NCI-H748 treated with DMSO at 0.1 percent for 48 hours (cell line): ENCODE results near the gene ENPP7.

Experiments
- DNase-seq: peaks from one replicate; lab custom pipeline; 2025; lab: John Stamatoyannopoulos, UW

Gene ENPP7

DNA sequence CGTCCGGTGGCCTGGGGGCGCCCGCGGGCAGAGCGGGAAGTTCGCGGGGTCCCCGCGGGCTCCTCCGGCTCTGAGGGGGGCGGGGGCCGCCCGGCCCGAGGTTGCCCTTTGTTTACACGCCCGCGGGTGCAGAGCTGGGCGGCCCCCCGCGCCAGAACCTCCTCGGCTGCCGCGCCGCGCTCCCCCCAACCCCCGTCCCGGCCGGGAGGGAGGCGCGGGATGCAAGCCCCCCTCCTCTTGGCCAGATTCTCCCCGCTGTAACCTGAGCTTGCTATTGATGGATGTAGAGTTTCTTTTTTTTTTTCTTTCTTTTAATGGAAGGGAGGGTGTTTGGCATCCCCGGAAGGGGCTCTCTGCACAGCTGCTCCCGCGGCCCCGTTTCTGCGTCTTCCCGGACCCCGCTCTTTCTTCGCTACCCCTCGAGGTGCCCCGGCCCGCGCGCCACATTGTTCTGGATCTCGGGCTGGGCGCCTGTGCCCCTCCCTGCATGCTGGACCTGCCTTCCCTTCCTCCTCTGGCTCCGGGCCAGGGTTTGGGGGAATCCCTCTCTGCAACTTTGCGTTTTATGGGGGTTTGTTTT, 47.9 kb downstream of the ENPP7 start:
- no peak for DNase-seq

DNA sequence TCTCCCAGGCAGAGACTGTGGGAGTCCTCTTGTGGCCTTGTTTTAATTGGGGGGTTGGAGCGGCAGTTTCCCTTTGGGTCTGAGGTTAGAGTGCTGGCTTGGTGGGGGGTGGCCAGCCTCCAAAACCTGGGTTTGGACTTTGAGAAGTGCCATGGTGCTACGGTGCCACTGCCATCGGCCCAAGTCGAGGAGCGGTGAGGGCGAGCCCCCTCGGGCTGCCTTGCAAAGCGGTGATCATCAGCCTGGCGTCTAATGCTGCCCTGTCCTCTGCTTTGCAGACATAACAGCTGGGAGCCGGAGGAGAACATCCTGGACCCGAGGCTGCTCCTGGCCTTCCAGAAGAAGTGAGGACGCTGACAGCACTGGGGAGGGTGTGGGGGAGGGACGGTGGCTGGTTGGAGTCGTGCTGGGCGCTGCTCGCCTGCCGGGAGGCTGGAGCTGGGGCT, 48.4 kb downstream of the ENPP7 start:
- no peak for DNase-seq

- DNase-seq, result no peak
These were observed 49.1 kb downstream of the ENPP7 start for GRCh38 chr17:79779661-79780365.

- no peak for DNase-seq
These were observed 50.4 kb downstream of the ENPP7 start for GRCh38 chr17:79781012-79781650.

DNA sequence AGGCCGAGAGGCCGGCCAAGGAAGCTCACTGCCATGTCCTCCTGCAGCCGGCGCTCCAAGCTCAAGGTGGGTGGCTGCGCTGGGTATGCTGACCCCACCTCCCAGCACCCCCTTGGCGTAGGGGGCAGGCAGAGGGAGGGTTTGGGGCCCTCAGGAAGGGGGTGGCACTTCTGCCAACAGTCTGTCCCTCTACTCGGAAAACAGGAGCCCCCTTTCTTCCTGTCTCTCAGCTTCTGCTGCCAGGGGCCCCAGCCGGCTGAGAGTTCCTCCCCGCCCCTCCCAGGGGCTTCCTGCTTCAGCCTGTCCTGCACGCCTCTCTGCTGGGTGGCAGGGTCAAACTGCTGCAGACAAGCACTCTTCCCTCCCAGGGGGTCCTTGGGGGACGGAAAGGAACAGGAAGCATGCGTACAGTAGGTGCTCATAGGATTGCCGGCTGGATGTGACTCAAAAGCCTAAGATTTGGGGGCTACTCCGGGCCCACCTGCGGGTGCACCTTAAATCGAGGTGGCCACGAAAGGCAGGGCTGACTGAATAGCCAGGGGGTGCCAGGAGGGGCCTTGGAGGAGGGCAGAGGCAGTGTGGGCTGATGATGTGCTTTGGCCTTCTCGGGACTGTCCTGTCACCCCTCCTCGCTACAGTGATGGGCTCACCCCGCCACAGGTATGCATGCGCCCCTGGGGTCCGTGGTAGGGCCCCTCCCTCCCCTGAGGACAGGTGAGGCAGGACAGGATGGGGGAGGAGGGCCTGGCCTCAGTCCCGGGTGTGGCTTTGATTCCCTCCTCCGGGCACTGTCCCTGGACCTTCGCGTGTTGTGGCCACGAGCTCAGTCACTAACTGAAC, 51.2 kb downstream of the ENPP7 start:
- DNase-seq, result no peak

- DNase-seq, result no peak
These were observed 53.1 kb downstream of the ENPP7 start for GRCh38 chr17:79783891-79784290.

- DNase-seq, result no peak
These were observed 53.7 kb downstream of the ENPP7 start for GRCh38 chr17:79784353-79785016.

DNA sequence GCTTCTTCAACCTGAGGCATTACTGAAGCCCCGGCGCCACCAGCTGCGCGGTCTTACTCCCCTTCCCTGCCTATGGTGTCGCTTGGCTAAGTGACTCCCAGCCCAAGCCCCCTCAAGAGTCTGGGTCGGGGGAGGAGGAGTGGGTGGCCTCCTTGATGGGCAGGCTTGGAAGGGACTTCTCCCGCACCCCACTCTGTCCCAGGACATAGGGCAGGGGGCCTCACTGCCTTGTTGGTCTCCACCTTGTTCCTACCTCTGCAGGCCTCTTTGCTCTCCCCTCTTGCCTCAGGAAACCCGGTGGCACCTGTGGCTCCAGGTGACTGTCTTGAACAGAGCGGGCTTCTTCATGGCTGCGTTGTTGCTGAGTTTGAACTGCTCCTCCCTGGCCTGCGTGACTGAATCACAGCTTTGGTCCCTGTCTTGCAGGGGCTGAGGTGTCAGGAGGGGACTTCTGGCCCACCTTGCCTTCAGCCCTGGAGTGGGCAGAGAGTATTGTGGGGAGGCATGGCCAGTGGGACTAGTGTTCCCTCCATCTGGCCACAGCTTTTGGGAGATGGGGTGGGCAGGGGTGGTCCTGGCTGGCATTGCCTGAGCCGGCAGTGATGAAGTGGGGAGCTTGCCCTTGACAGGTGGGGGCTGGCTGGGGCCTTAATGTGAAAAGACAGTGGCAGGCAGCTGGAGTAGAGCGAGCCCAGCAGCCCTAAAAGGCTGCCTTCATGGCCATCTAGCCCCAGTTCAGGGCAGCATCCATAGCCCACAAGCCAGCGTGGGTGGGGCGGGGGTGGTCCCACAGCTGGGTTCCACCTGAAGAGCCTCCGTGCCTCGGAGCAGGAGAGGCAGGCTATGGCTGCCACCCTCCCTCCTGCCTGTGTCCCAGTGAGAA, 54.5 kb downstream of the ENPP7 start:
- no peak for DNase-seq

GRCh38 chr17:79785900-79786810, 55.4 kb downstream of the ENPP7 start:
- no peak for DNase-seq

- DNase-seq, result no peak
These were observed 56.3 kb downstream of the ENPP7 start for GRCh38 chr17:79786930-79787643.

GRCh38 chr17:79788455-79788854, 57.7 kb downstream of the ENPP7 start:
- no peak for DNase-seq

- no peak for DNase-seq
These were observed 58.5 kb downstream of the ENPP7 start for GRCh38 chr17:79788989-79789942.

DNA sequence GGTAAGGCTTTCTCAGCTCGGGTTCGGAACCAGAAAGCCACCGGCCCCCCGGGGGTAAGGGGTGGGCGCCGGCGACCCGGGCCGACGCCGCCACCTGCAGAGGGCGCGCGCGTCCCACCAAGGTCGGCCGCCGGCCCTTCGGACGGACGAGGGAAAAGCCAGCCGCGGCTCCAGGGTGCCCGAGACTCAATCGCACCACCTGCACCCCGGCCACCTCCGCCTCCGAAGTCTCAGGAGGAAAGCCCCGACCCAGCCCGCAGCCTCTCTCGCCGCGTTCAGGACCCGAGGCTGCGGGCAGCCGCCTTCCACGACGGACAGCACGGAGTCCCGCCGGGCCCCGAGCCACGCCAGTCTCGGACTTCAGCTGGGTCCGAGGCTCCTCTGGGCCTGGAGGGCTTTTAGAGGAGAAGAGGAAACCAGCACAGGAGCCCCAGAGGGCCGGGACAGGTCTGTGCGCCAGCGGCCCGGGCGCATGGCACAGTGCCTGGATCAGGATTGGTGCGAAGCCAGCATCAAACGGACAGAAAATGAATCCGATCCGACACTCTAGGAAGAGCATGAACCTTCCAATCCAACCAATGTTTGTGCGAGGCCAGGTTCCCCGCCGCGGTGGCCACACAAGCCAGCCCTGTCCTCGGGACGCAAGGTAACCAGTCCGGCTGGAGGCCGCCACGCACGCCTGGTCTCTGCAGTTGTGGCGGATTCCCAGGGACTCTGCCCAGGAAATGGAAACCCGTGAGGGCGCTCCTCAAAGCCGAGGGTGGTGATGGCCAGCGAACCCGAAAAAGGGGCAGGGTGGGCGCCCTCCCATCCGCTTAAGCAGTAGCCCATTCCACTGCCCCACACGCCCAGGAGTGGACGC, 59.4 kb downstream of the ENPP7 start:
- DNase-seq, result peak; percentile 1

DNA sequence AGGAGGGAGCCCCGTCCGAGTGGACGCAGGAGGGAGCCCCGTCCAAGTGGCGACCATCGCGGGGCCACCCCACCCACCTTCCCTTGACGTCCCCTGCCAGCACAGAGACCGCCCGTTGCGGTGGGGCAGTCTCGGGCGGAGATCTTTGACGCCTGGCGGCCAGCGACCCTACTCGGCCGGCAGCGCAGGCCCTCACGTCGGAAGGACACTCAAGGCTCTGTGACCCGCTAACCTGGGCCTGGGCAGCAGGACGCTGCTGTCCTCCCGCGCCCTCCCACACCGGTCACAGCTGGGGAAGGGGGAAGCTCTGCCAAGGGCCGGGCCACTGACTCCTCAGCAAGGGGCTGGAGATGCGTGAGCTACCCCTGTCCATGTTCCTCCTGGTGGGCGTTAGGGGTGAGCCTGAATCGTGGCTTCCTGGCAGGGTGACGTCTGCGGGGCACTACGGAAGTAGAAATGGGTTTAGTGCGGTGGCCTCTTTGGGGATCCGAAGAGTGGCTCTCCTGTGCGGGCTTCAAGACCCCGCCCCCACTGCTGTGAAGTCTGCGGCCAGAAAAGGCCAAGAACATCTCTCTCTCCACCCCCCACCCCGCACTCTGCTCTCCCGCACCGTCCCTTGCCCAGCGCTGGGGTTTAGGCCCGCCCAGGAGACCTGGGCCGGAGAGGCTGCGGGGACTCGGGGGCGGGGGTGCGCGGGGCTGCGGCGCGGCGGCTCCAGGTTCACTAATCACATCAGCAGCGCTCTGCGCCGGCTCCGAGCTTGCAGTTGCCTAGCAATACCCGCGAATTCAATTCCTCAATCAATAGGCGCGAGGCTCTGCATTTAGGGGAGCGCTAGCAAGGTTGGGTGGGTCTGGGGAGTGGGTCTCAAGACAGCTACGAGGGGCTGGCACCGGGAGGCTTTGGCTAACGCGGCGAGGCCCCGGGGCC, 60.3 kb downstream of the ENPP7 start:
- DNase-seq, result no peak

- no peak for DNase-seq
These were observed 61.0 kb downstream of the ENPP7 start for GRCh38 chr17:79791735-79792161.
